Fibroblast of mammary gland (primary cell): Measurements from ENCODE around the gene PSMD12.
"Not testable (repeated sequence)": the region's sequence is repeated elsewhere in the genome, so short reads cannot be mapped to it uniquely, and the experiment has no call there.

ENCODE experiments used
- DNase-seq: peaks from one replicate; pipeline ENCODE4 v3.0.0-alpha.2; 2010; ENCODE audit warnings: low read depth
- H3K4me3 ChIP-seq: 2 replicates; pipeline ENCODE4 v1.5.1; 2011; ENCODE audit warnings: low read depth, mild to moderate bottlenecking, low read length, moderate library complexity; ENCODE audit not compliant: control insufficient read depth
- CTCF ChIP-seq: conservative IDR thresholded peaks from 2 replicates; pipeline ENCODE4 v1.5.1; 2011; ENCODE audit warnings: low read depth, low read length, inconsistent platforms; ENCODE audit not compliant: control insufficient read depth, insufficient read depth

The PSMD12 gene

DNA sequence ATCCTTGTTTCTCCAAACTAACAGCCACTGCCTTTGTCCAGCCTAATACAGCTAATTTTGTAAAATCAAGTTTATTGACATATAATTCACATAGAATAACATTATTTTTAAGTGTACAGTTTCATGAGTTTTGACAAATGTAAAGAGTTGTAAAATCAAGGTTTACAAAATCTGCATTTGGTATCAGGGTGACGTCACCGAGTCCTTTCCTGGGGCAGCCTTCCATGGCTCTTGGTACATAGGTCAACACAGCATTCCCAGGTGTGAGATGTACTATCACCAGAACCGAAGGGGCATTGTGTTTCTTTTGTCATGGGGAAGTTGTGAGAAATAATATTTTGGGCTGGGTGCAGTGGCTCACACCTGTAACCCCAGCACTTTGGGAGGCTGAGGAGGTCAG, 42.9 kb downstream of the PSMD12 start:
- no peak for DNase-seq
- TF ChIP-seq CTCF, result no peak
- no peak overlapping the region for H3K4me3 ChIP-seq

- DNase-seq, result no peak
- TF ChIP-seq CTCF, result no peak
- H3K4me3 ChIP-seq, result no peak overlapping the region
These were observed 44.2 kb downstream of the PSMD12 start for GRCh38 chr17:67322042-67322787.

DNA sequence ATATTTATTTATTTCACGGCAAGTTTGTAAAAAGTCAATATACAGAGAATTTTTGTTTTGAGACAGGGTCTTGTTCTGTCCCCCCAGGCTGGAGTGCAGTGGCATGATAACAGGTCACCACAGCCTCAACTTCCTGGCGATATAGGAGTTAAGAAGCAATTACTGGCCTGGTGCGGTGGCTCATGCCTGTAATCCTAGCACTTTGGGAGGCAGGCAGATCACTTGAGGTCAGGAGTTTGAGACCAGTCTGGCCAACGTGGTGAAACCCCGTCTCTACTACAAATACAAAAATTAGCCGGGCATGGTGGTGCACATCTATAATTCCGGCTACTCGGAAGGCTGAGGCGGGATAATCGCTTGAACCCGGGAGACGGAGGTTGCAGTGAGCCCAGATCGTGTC, 44.9 kb downstream of the PSMD12 start:
- H3K4me3 ChIP-seq, DNase-seq: not testable (repeated sequence)

DNA sequence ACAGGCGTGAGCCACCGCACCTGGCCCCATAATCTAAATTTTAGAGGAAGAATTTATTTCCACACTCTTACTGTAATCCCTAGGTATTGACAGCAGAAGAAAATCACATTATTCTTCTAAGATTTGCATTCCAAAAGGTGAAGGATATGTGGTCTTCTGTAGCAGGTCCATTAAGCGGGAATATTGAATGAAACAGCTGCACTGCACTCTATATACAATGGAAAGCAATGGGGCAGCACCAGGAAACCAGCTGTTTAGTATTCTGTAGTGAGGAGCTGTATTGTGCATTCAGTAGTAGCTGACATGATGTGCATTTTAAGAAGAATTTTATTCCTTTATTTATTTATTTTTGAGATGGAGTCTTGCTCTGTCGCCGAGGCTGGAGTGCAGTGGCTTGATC, 49.6 kb downstream of the PSMD12 start:
- no peak for DNase-seq
- no peak overlapping the region for H3K4me3 ChIP-seq
- no peak for TF ChIP-seq CTCF

- H3K4me3 ChIP-seq, result no peak overlapping the region
- TF ChIP-seq CTCF, result no peak
- no peak for DNase-seq
These were observed 50.5 kb downstream of the PSMD12 start for GRCh38 chr17:67315865-67316264.

- no peak for DNase-seq
- no peak overlapping the region for H3K4me3 ChIP-seq
- no peak for TF ChIP-seq CTCF
These were observed 54.1 kb downstream of the PSMD12 start for GRCh38 chr17:67312265-67312664.

DNA sequence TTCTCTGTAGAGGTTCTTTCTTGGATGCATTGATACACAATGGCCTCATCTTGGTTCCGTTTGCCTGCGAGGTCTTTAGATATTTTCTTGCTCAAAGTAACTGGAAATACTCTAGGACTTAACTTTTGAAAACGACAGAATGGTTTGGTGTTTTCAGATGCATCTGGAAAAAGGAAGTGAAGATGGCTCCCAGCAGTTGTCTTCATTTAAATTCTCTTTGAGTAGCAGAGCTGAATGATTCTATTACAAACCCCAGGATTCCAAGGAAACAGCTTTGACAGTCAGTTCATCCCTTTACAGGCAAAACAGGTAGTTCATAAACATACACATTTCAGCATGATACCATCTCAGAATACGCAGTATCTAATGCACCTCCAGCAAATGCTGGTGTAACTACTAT, 54.8 kb downstream of the PSMD12 start:
- no peak for TF ChIP-seq CTCF
- no peak for DNase-seq
- H3K4me3 ChIP-seq, result no peak overlapping the region
